Osteoblast (primary cell): Measurements from ENCODE around the gene PPT2. TPM values are rescaled to one million over a fixed set of nuclear protein-coding genes. Genes with fewer than 3 reads are reported as not detected.

Source experiments
- DNase-seq: peaks from one replicate; pipeline ENCODE4 v3.0.0; 2011; ENCODE audit warnings: low spot score, mixed read lengths; ENCODE audit not compliant: insufficient read length; ENCODE audit errors: missing footprints
- H2AFZ ChIP-seq: 2 replicates; pipeline ENCODE4 v1.6.0; 2011; ENCODE audit warnings: mild to moderate bottlenecking, low read length
- H3K27ac ChIP-seq: 2 replicates; pipeline ENCODE4 v1.5.1; 2011; ENCODE audit warnings: mild to moderate bottlenecking, low read depth, low read length, moderate library complexity
- H3K27me3 ChIP-seq: 2 replicates; pipeline ENCODE4 v1.6.0; 2012; ENCODE audit warnings: mild to moderate bottlenecking, control low read depth, inconsistent platforms, low read length, moderate library complexity; ENCODE audit not compliant: insufficient read depth
- H3K36me3 ChIP-seq: 2 replicates; pipeline ENCODE4 v1.5.1; 2011; ENCODE audit warnings: mild to moderate bottlenecking, low read length, control low read depth, moderate library complexity; ENCODE audit not compliant: insufficient read depth
- H3K4me1 ChIP-seq: 2 replicates; pipeline ENCODE4 v1.5.1; 2011; ENCODE audit warnings: mild to moderate bottlenecking, low read length, control low read depth, moderate library complexity; ENCODE audit not compliant: insufficient read depth
- H3K4me2 ChIP-seq: 2 replicates; pipeline ENCODE4 v1.6.0; 2011; ENCODE audit warnings: mild to moderate bottlenecking, low read length; ENCODE audit not compliant: insufficient read depth
- H3K4me3 ChIP-seq: fragments of 200-600 bp; sonication (generic); 3 replicates; pipeline ENCODE4 v1.5.1; 2012; ENCODE audit warnings: mild to moderate bottlenecking, low read length, inconsistent platforms; ENCODE audit not compliant: insufficient read depth
- H3K79me2 ChIP-seq: 2 replicates; pipeline ENCODE4 v1.6.0; 2012; ENCODE audit warnings: mild to moderate bottlenecking, low read length, control low read depth, inconsistent platforms; ENCODE audit not compliant: insufficient read depth
- H3K9me3 ChIP-seq: 2 replicates; pipeline ENCODE4 v1.5.1; 2011; ENCODE audit warnings: low read depth, low read length, control low read depth
- H4K20me1 ChIP-seq: 2 replicates; pipeline ENCODE4 v1.6.0; 2012; ENCODE audit warnings: mild to moderate bottlenecking, low read length, control low read depth; ENCODE audit not compliant: insufficient read depth
- CTCF ChIP-seq: IDR thresholded peaks from 2 replicates; pipeline ENCODE4 v1.5.1; 2011; ENCODE audit warnings: mild to moderate bottlenecking, low read depth, low read length, moderate library complexity; ENCODE audit errors: extremely low read depth
- total RNA-seq: library from RNA; depleted of rRNA; stranded (reverse); fragments of >200 nt; gene quantifications from 2 replicates; pipeline ENCODE4 v1.2.3, GENCODE V29; 2012

Gene PPT2
- total RNA-seq, 1 donor = 8.3 TPM

- H3K36me3 ChIP-seq = peaks cover 14% of the 10 kb centered on the region
- peaks cover 24% of the 10 kb centered on the region for H3K4me1 ChIP-seq
- H3K79me2 ChIP-seq = peaks cover 18% of the 10 kb centered on the region
- H3K4me3 ChIP-seq = no peak overlapping the region
- no peak overlapping the region for H3K4me2 ChIP-seq
- TF ChIP-seq CTCF = no peak
- H2AFZ ChIP-seq = no peak overlapping the region
- no peak for DNase-seq
- H4K20me1 ChIP-seq = peaks cover 6% of the 10 kb centered on the region
- H3K27ac ChIP-seq = no peak overlapping the region
- H3K27me3 ChIP-seq = no peaks in the 10 kb centered on the region
- H3K9me3 ChIP-seq = no peaks in the 10 kb centered on the region
Measured at GRCh38 chr6:32156891-32157290, 3.0 kb downstream of the PPT2 start.

GRCh38 chr6:32158052-32158451, 4.1 kb downstream of the PPT2 start:
- DNase-seq = peak; percentile 22
- peaks cover 6% of the 10 kb centered on the region for H4K20me1 ChIP-seq
- no peak overlapping the region for H2AFZ ChIP-seq
- H3K9me3 ChIP-seq = no peaks in the 10 kb centered on the region
- no peaks in the 10 kb centered on the region for H3K27me3 ChIP-seq
- peaks cover 20% of the 10 kb centered on the region for H3K36me3 ChIP-seq
- no peak overlapping the region for H3K4me2 ChIP-seq
- H3K79me2 ChIP-seq = peaks cover 18% of the 10 kb centered on the region
- H3K4me1 ChIP-seq = peaks cover 12% of the 10 kb centered on the region
- no peak overlapping the region for H3K27ac ChIP-seq
- TF ChIP-seq CTCF = no peak
- H3K4me3 ChIP-seq = no peak overlapping the region

GRCh38 chr6:32163559-32164258, 9.8 kb downstream of the PPT2 start:
- H3K4me2 ChIP-seq = no peak overlapping the region
- peak; percentile 37 for DNase-seq
- H2AFZ ChIP-seq = no peak overlapping the region
- peaks cover 22% of the 10 kb centered on the region for H3K36me3 ChIP-seq
- H3K79me2 ChIP-seq = no peaks in the 10 kb centered on the region
- no peaks in the 10 kb centered on the region for H4K20me1 ChIP-seq
- TF ChIP-seq CTCF = no peak
- peaks cover under 1% of the 10 kb centered on the region for H3K4me1 ChIP-seq
- H3K4me3 ChIP-seq = no peak overlapping the region
- H3K27me3 ChIP-seq = no peaks in the 10 kb centered on the region
- no peak overlapping the region for H3K27ac ChIP-seq
- H3K9me3 ChIP-seq = no peaks in the 10 kb centered on the region

- Histone ChIP-seq H4K20me1 (no peaks in the 10 kb centered on the region), H3K79me2 (no peaks in the 10 kb centered on the region), H3K9me3 (no peaks in the 10 kb centered on the region), H2AFZ (no peak within 1 kb of the TSS), H3K27ac (no peak within 1 kb of the TSS), H3K4me3 (no peak within 1 kb of the TSS), H3K4me2 (no peak within 1 kb of the TSS), H3K27me3 (no peaks in the 10 kb centered on the region), H3K4me1 (peaks cover 6% of the 10 kb centered on the region), H3K36me3 (peaks cover 25% of the 10 kb centered on the region)
- DNase-seq = peak; percentile 79
- TF ChIP-seq CTCF = no peak
Measured at GRCh38 chr6:32164295-32164694, 10.4 kb downstream of the PPT2 start, which contains the start of gene EGFL8. EGFL8 (plus strand) TSS chr6:32164595; CDS start chr6:32166166, 1,571 bp downstream.
